ENCODE data around the gene PLA2G6.

PLA2G6 gene

DNA sequence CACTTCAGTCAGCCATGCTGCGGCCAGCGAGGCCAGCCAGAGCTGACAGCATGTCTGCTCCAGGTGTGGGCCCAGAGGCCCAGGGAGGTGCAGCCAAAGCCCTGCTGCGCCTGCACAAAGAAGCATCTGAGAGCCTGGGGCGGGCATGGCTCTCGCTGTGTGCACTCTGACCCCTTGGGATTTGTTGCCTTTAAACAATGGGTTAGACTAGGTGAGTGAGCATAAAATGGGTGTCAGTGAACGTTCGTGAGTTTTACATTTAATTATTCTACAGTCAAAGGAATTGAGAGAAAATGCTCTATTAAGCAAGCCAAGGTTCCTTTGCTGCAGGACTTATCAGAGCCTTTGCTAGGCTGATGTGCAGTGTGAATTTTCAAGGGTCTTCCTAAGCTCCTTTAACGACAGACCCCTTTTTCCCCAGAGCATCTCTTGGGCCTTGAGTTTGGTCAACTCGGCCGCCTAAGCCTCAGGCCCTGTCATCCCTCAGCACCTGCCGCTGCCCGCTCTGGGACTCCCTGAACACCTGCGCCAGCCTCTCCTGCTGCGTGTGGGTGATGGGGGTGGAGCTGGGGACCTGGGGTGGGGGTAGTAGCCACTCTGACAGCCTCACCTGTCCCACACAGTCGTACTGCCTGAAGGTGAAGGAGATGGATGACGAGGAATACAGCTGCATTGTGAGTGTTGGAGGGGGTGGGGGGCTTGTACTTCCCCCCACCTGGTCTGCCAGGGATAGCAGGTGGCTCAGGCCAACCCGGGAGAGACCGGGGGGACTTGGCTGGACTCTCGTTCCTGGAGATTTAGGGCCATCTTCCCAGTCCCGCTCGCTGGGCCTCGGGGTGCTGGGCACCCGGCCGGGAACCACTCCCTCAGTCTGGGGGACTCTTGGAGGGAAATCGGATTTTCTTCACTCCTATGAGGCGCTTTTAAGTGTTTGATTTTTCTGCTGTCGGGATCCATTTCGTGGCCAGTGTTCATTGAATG, 108.2 kb downstream of the PLA2G6 start:
- DNase-seq (ENCODE audit: low read depth in 2 of 2, low spot score in 1 of 2) = no peak

DNA sequence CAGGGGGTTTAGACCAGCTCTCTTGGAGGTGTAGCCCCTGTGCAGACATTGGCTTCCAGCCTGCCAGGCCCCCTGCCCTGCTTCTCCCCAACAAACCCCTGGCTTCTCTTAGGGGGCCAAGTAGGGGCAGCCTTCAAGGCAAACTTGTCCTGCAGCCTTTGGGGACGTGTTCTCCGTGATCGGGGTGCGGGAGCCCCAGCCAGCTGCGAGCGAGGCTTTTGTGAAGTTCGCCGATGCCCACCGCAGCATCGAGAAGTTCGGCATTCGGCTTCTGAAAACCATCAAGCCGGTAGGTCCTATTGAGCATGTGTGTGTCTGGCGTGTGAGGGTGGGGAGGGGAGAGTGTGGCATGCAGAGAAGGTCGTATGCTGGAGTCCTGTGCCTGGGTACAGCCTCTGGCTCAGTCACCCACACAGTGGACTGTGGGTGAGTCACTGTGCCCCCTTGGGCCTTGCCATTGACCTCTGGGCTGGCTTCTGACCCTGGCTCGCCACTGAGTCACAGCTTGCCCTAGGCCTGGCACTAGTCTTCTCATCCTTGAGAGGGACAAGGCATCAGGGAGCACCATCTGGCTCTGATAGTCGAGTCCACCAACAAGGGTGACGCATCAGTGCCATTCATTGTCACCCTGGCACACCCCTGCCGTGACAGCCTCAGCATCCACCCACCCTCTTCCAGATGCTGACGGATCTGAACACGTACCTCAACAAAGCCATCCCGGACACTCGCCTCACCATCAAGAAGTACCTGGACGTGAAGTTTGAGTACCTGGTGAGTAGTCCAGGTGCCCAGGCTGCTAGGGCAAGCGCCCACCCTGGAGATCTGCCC, 109.1 kb downstream of the PLA2G6 start:
- DNase-seq (ENCODE audit: low read depth in 2 of 2, low spot score in 1 of 2) = no peak

- DNase-seq (ENCODE audit: low read depth in 2 of 2, low spot score in 1 of 2) = no peak
Measured at GRCh38 chr22:38071421-38072321, 110.0 kb downstream of the PLA2G6 start.

GRCh38 chr22:38070250-38070921, 111.2 kb downstream of the PLA2G6 start:
- DNase-seq (ENCODE audit: low read depth in 2 of 2, low spot score in 1 of 2) = no peak

DNA sequence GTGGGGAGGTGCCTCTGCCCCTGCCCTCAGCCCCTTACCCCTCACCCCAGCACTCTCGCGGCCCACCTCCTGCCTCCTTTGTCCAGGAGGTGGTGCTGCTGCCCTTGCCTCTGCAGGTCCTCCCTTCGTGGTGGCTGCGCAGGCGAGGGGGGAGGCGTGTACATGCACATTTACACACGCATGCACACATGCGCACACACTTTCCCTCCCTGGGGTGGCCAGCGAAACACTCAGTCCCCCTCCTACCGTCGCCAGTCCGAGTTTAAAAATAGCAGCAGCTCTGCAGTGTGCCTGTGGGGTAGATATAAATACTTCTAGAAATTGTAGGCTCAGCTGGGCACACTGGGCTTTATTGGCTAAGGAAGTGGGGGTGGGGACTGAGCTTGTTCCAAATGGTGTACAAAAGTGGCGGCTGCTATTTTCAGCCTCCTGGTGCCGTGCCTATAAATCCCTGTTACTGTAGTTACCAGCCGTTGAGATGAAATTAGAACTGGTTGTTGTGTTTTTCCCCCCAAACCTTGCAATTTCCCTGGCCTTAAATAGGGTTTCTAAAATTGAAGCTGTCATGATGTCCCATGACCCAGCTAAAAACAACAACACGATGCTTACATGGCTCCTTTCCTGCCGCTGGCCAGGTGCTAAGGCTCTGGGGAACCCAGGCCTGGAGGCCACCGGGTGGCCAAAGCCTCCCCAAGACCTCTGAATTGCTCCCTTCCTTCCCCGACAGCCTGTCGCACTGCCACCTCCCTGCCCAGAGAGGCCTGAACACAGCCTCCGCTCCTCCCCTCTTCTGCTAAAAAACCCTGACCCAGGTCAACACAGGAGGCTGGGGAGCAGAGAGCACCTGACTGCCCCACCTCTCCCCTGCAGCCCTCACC, 112.0 kb downstream of the PLA2G6 start:
- DNase-seq (ENCODE audit: low read depth in 2 of 2, low spot score in 1 of 2) = no peak

- no peak for DNase-seq (ENCODE audit: low read depth in 2 of 2, low spot score in 1 of 2)
Measured at GRCh38 chr22:38068641-38069371, 112.8 kb downstream of the PLA2G6 start.

DNA sequence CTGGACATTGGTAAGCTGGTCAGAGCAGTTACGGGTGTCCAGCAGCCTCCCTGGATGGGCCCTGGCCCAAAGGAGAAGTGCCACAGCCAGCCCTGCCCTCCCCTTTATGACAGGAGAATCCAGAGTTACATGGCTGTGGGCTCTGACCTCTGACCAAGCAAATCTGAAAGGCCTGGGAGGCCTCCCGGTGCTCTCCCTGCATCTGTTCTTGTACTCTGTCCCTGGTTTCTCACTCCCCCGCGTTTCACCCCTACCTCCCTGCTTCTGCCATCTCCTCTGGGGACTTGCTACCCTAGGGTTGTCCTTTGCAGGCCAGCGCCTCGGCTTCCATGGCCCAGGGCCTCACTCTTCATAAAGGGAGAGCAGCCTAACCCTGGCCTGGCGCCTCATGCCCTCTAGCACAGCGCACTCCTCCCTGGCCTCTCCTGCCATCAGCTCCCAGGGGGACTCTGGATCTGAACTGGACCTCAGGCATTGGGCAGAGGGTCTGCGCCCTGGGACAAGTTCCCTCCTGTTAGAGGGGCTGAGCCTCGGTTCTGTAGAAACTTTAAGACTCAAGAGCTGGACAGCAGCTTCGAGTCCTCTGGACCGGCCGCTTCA, 113.8 kb downstream of the PLA2G6 start:
- DNase-seq (ENCODE audit: low read depth in 2 of 2, low spot score in 1 of 2) = no peak

- no peak for DNase-seq (ENCODE audit: low read depth in 2 of 2, low spot score in 1 of 2)
Measured at GRCh38 chr22:38067028-38067415, 114.6 kb downstream of the PLA2G6 start.

DNA sequence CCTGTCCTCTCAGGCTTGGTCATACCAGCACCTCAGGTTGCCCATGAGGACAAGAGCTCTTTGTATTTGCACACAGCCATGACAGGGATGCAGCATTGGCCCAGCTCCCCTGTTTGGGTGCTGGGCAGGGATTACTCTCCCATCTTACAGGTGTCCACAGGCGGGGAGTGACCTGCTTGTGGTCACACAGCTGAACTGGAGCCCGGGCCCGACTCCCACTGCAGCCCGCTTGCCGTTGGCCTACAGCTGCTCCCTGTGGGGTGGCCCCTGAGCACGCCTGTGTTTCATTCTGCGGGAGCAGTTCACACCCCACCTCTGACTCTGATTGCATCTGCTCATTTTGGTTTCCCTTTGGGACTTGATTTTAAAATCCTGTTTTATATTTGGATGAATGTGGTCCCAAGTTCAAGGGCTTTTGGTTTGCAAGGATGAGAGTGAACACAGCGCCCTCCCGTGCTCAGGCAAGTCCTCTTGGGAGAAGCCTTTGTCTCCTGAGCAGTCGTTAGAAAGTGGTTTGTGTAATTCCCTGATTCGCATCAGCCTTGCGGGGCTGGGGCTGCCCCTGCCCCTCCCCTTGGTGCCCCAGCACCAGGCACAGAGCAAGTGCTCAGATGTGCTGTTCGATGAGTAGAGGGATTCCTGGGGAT, 115.1 kb downstream of the PLA2G6 start:
- DNase-seq (ENCODE audit: low read depth in 2 of 2, low spot score in 1 of 2) = no peak

- no peak for DNase-seq (ENCODE audit: low read depth in 2 of 2, low spot score in 1 of 2)
Measured at GRCh38 chr22:38065539-38065938, 116.1 kb downstream of the PLA2G6 start.

GRCh38 chr22:38062791-38063190, 118.8 kb downstream of the PLA2G6 start:
- no peak for DNase-seq (ENCODE audit: low read depth in 2 of 2, low spot score in 1 of 2)
